Breast epithelium (tissue), 4 donors: ENCODE data around the gene IQGAP2. TPM values are rescaled to one million over a fixed set of nuclear protein-coding genes. Genes with fewer than 3 reads are reported as not detected.
"Not testable (repeated sequence)": the region's sequence is repeated elsewhere in the genome, so short reads cannot be mapped to it uniquely, and the experiment has no call there.

Source experiments
- DNase-seq, 2 donors: peaks; one replicate each; pipeline ENCODE4 v3.0.0-alpha.2; 2019; ENCODE audit warnings: low spot score in 2 of 2
- H3K27ac ChIP-seq, 2 donors: fragments of 200-600 bp; sonication (generic) in 1 of 2; one replicate each; pipeline ENCODE4 v1.5.1; 2016 to 2019; ENCODE audit warnings: mild to moderate bottlenecking in 1 of 2
- H3K27me3 ChIP-seq, 2 donors: fragments of 200-600 bp; sonication (generic) in 1 of 2; one replicate each; pipeline versions ENCODE4 v1.5.1 to v1.6.0; 2017 to 2019; ENCODE audit warnings: control low read depth in 1 of 2, mild to moderate bottlenecking in 1 of 2
- H3K36me3 ChIP-seq: fragments of 200-600 bp; one replicate; pipeline ENCODE4 v1.5.1; 2019
- H3K4me1 ChIP-seq, 2 donors: fragments of 200-600 bp; sonication (generic); one replicate each; pipeline ENCODE4 v1.5.1; 2016 to 2019; ENCODE audit warnings: control low read depth in 1 of 2
- H3K4me3 ChIP-seq, 3 donors: fragments of 200-600 bp; sonication (generic); 1 replicate in 2 of 3; 2 replicates in 1 of 3; pipeline ENCODE4 v1.5.1; 2016 to 2019; ENCODE audit warnings: mild to moderate bottlenecking in 3 of 3, moderate library complexity in 2 of 3
- H3K9me3 ChIP-seq, 2 donors: fragments of 200-600 bp; sonication (generic) in 1 of 2; one replicate each; pipeline ENCODE4 v1.5.1; 2016 to 2019; ENCODE audit warnings: control low read depth in 1 of 2
- POLR2A ChIP-seq: fragments of 450-650 bp; IDR thresholded peaks from one replicate; pipeline ENCODE4 v1.6.1; 2016; ENCODE audit warnings: antibody characterized with exemption, mild to moderate bottlenecking, moderate library complexity
- POLR2AphosphoS5 ChIP-seq, 3 donors: sonication (generic); formaldehyde crosslinking; IDR thresholded peaks; one replicate each; pipeline ENCODE4 v1.6.1; 2017; ENCODE audit warnings: antibody characterized with exemption in 3 of 3
- intact Hi-C: fragments of 100-400 bp; cut with DNase I; formaldehyde crosslinking; loops from one replicate; pipeline ENCODE4 v1.15.1; 2023; ENCODE audit warnings: low total_unique reads
- total RNA-seq, 3 donors: library from RNA; depleted of rRNA; stranded (reverse); fragments of >200 nt; gene quantifications; one replicate each; pipeline ENCODE4 v1.1.0, GENCODE V29; 2016
- TF ChIP-seq, protein P1 (sequence below), 3 donors: fragments of 450-650 bp; IDR thresholded peaks; one replicate each; pipeline ENCODE4 v1.5.1; 2016 to 2017; ENCODE audit warnings: antibody characterized with exemption in 3 of 3, mild to moderate bottlenecking in 3 of 3, moderate library complexity in 3 of 3

IQGAP2 gene
- total RNA-seq, 3 donors from 2014 or later, result 31.7 to 70.2 (median 44.6) TPM

DNA sequence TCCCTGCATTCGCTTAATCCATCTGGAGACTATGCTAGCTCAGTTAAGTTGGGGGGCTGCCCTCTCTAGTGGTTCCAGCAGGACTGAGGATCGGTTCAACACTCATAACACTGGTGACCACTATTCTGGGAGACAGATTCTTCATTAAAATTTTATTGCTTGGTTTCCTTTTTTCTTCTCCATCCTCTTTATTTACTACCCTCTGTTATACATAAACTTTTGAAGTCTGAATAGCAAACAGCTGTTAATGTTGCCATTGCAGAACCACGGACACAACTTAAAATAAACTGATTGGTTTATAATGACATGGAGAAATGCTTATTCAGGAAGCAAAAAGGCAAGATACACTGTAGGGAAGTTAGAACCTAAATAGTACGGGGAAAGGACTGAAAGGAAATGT, 22.1 kb downstream of the IQGAP2 start:
- TF ChIP-seq POLR2AphosphoS5 (IDR thresholded peaks at IDR 0.05), result no peak
- TF ChIP-seq POLR2A, result no peak
- TF ChIP-seq, protein P1, sequence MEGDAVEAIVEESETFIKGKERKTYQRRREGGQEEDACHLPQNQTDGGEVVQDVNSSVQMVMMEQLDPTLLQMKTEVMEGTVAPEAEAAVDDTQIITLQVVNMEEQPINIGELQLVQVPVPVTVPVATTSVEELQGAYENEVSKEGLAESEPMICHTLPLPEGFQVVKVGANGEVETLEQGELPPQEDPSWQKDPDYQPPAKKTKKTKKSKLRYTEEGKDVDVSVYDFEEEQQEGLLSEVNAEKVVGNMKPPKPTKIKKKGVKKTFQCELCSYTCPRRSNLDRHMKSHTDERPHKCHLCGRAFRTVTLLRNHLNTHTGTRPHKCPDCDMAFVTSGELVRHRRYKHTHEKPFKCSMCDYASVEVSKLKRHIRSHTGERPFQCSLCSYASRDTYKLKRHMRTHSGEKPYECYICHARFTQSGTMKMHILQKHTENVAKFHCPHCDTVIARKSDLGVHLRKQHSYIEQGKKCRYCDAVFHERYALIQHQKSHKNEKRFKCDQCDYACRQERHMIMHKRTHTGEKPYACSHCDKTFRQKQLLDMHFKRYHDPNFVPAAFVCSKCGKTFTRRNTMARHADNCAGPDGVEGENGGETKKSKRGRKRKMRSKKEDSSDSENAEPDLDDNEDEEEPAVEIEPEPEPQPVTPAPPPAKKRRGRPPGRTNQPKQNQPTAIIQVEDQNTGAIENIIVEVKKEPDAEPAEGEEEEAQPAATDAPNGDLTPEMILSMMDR (IDR thresholded peaks at IDR 0.05), result no peak
- intact Hi-C loops, result no loop called here
- H3K4me1 ChIP-seq, result no peaks in the 10 kb centered on the region

GRCh38 chr5:76425928-76426804, 23.1 kb downstream of the IQGAP2 start:
- Histone ChIP-seq H3K9me3 (no peaks in the 10 kb centered on the region), H3K27me3 (no peaks in the 10 kb centered on the region), H3K4me1 (no peaks in the 10 kb centered on the region), H3K4me3 (no peak overlapping the region), H3K36me3 (no peaks in the 10 kb centered on the region), H3K27ac (no peak overlapping the region)
- TF ChIP-seq, protein P1 (IDR thresholded peaks at IDR 0.05), result no peak
- TF ChIP-seq POLR2AphosphoS5 (IDR thresholded peaks at IDR 0.05) (no peak), POLR2A (no peak)
- intact Hi-C loops, result no loop called here
- DNase-seq, result no peak

More for the DNA sequence above, 22.1 kb downstream of the IQGAP2 start:
- no peak for DNase-seq
- Histone ChIP-seq H3K9me3 (no peaks in the 10 kb centered on the region), H3K27me3 (no peaks in the 10 kb centered on the region), H3K4me3 (no peak overlapping the region), H3K27ac (no peak overlapping the region), H3K36me3 (no peaks in the 10 kb centered on the region)

DNA sequence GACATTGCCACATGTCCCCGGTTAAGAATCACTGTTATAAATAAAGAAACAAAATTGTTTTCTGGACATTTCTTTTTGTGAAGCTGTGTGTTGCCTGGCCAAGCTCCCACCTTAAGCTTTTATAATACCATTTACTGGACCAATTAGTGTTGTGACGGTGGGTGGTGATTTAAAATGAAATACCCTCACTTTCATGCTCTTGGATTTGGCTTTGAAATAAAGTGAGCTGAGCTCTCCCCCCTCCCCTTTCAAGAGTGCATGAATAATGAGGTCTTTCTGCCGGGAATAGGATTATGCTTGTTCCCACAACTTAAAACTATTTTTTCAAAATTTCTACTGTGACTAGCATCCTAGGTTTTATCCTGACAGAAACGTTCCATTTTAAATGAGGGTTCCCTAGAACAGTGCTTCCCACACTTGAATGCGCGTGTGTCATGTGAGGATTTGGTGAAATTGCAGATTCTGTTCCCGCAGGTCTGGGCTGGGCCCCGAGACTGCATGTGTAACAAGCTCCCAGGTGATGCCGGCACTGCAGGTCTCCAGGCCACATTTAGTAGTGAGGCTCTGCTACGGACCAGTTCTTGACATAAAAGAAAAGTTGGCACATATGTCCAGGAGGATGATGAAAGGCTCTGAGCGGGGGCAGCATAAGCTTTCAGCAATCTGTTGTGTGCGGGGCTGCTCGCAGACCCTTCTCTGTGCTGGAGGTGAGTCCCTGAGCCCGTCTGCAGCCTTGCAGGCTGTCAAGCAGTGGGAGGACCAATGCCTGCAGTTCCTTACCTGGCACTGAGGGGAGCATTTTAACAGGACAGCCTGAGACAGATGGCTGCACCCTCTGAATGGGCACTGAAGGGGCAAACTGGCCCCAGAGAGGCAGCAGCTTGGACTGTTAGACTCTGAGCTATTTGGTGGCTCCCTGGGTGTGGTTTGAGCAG, 24.4 kb downstream of the IQGAP2 start:
- H3K4me1 ChIP-seq, result no peaks in the 10 kb centered on the region
- DNase-seq, result no peak
- no peaks in the 10 kb centered on the region for H3K36me3 ChIP-seq
- no peaks in the 10 kb centered on the region for H3K9me3 ChIP-seq
- intact Hi-C loops, result no loop called here
- H3K4me3 ChIP-seq, result no peak overlapping the region
- H3K27ac ChIP-seq, result no peak overlapping the region
- no peaks in the 10 kb centered on the region for H3K27me3 ChIP-seq
- no peak for TF ChIP-seq POLR2A
- TF ChIP-seq, protein P1 (IDR thresholded peaks at IDR 0.05), result no peak
- no peak for TF ChIP-seq POLR2AphosphoS5 (IDR thresholded peaks at IDR 0.05)

DNA sequence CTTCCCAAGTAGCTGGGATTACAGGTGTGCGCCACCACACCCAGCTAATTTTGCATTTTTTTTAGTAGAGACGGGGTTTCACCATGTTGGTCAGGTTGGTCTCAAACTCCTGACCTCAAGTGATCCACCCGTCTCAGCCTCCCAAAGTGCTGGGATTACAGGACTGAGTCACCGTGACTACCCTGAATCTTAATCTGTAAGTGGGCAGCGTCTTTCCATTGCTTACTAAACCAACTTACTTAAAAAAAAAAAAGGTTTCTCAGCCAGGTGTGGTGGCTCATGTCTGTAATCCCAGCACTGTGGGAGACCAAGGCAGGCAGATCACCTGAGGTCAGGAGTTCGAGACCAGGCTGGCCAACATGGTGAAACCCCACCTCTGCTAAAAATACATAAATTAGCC, 25.5 kb downstream of the IQGAP2 start:
- H3K36me3 ChIP-seq, intact Hi-C loops, H3K4me1 ChIP-seq, DNase-seq, H3K27ac ChIP-seq, H3K9me3 ChIP-seq, H3K27me3 ChIP-seq, H3K4me3 ChIP-seq: not testable (repeated sequence)

DNA sequence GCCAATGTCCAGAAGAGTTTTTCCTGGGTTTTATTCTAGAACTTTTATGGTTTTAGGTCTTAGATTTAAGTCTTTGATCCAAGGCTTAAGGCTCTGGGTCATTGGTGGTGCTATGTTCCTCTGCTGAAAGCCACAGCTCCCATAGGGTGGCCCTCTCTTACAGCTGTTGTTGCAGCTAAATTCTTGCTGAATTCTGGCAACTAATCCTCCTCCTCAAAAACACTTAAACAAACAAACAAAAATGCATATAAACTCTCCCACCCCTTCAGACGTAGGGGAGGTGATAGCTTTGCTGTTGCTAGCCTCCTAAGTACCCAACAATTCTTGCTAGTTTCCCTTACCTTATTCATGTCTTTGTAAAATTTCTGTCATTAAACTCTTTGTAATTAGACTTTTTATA, 30.2 kb downstream of the IQGAP2 start:
- H3K4me3 ChIP-seq, result no peak overlapping the region
- H3K4me1 ChIP-seq, result no peaks in the 10 kb centered on the region
- H3K36me3 ChIP-seq, result no peaks in the 10 kb centered on the region
- H3K9me3 ChIP-seq, result no peaks in the 10 kb centered on the region
- H3K27ac ChIP-seq, result no peak overlapping the region
- TF ChIP-seq POLR2A (no peak), POLR2AphosphoS5 (IDR thresholded peaks at IDR 0.05) (no peak)
- TF ChIP-seq, protein P1 (IDR thresholded peaks at IDR 0.05), result no peak
- H3K27me3 ChIP-seq, result no peaks in the 10 kb centered on the region
- intact Hi-C loops, result no loop called here
- no peak for DNase-seq

GRCh38 chr5:76437507-76437906, 34.4 kb downstream of the IQGAP2 start:
- H3K27me3 ChIP-seq, H3K4me1 ChIP-seq, H3K27ac ChIP-seq, DNase-seq, intact Hi-C loops, H3K9me3 ChIP-seq, H3K4me3 ChIP-seq, H3K36me3 ChIP-seq: not testable (repeated sequence)
